SHP77 (cell line): ENCODE results near the gene CERS6.

Experiments
- DNase-seq, 2 experiments: peaks; one replicate each; lab custom pipeline; 2025; lab: John Stamatoyannopoulos, UW

Gene CERS6

GRCh38 chr2:168568476-168569267 is 112.6 kb downstream of the CERS6 start:
- DNase-seq, result no peak

- DNase-seq, result no peak
Measured at GRCh38 chr2:168571061-168571460, 115.0 kb downstream of the CERS6 start.

- DNase-seq, result no peak
Measured at GRCh38 chr2:168573128-168573903, 117.2 kb downstream of the CERS6 start.

- DNase-seq, result no peak
Measured at GRCh38 chr2:168574856-168575630, 119.0 kb downstream of the CERS6 start.

GRCh38 chr2:168577885-168578284 is 121.8 kb downstream of the CERS6 start:
- no peak for DNase-seq

- no peak for DNase-seq
Measured at GRCh38 chr2:168583064-168583709, 127.1 kb downstream of the CERS6 start.

- DNase-seq, result no peak
Measured at GRCh38 chr2:168583710-168584521, 127.8 kb downstream of the CERS6 start.

GRCh38 chr2:168584911-168585310 is 128.8 kb downstream of the CERS6 start:
- no peak for DNase-seq

GRCh38 chr2:168585700-168586099 is 129.6 kb downstream of the CERS6 start:
- DNase-seq, result no peak

- no peak for DNase-seq
Measured at GRCh38 chr2:168587307-168587706, 131.2 kb downstream of the CERS6 start.

- no peak for DNase-seq
Measured at GRCh38 chr2:168589236-168590211, 133.5 kb downstream of the CERS6 start.

- no peak for DNase-seq
Measured at GRCh38 chr2:168592181-168592831, 136.2 kb downstream of the CERS6 start.

- no peak for DNase-seq
Measured at GRCh38 chr2:168593713-168594112, 137.6 kb downstream of the CERS6 start.

GRCh38 chr2:168594778-168595177 is 138.7 kb downstream of the CERS6 start:
- no peak for DNase-seq

GRCh38 chr2:168596881-168597655 is 141.0 kb downstream of the CERS6 start:
- no peak for DNase-seq

GRCh38 chr2:168599738-168600137 is 143.7 kb downstream of the CERS6 start:
- no peak for DNase-seq

GRCh38 chr2:168600949-168601348 is 144.9 kb downstream of the CERS6 start:
- DNase-seq, result no peak

GRCh38 chr2:168601741-168602140 is 145.7 kb downstream of the CERS6 start:
- DNase-seq, result no peak

- DNase-seq, result no peak
Measured at GRCh38 chr2:168602379-168602778, 146.3 kb downstream of the CERS6 start.
